LNCAP (cell line): ENCODE data around the gene PLBD2.
A peak's percentile ranks its signal among the peaks of the same experiment; 100 is the strongest.

ENCODE experiments used
- CTCF ChIP-seq: fragments of 450-650 bp; IDR thresholded peaks from 2 replicates; pipeline ENCODE4 v1.5.1; 2017; ENCODE audit warnings: mild to moderate bottlenecking

Gene PLBD2

GRCh38 chr12:113422030-113422885 is 63.9 kb downstream of the PLBD2 start, which contains the start of gene SDSL:
Gene SDSL (plus strand): TSS chr12:113422380. CDS start chr12:113427983, 5,603 bp downstream.
- no peak for TF ChIP-seq CTCF

DNA sequence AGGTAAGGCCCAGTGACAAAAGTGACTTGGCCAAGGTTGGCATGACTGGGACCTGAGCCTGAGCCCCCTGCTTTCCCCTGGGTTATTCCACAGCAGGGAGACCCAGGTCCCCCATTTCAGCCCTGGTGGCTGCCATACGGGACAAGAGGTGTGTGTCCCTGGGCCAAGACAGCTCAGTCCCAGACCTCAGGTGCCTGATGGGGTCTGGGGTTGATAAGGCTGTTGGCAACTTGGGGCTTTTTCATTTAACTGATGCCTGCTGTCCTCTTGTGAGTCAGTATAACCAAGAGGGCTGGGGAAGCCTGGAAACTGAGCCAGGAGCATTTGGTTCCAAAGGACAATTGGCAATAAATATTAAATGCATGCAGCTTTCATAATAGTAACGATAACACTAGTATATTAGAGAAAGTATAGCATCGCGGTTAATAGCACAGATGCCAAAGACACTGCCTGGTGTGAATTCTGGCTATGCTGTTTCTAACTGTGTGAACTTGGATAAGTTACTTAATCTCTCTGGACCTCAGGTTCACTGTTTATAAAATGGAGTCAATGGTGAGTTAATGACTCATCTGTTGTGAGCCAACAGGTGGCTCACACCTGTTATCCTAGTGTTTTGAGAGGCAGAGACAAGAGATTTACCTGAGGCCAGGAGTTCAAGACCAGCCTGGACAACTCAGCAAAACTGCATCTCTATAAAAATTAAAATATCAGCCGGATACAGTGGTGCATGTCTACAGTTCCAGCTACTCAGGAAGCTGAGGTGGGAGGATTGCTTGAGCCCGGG is 64.7 kb downstream of the PLBD2 start:
- no peak for TF ChIP-seq CTCF

DNA sequence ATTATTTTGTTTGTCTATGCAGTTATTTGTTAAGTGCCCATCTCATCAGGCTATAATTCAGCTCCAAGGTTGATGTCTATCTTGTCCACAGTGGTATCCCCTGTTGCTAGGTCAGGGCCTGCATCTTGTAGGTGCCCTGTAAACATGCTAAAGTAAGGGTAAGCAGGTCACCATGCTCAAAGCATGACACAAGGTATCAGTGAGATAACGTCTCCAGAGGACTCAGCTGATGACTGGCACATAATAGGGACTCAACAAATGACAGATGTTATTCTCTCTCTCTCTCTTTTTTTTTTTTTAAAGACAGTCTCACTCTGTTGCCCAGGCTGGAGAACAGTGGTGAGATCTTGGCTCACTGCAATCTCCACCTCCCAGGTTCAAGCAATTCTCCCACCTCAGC is 66.1 kb downstream of the PLBD2 start:
- TF ChIP-seq CTCF = no peak

GRCh38 chr12:113424915-113425823 is 66.8 kb downstream of the PLBD2 start:
- TF ChIP-seq CTCF = peak; percentile 95

- no peak for TF ChIP-seq CTCF
Measured at GRCh38 chr12:113425960-113426453, 67.6 kb downstream of the PLBD2 start.

GRCh38 chr12:113427882-113428281 is 69.5 kb downstream of the PLBD2 start:
- TF ChIP-seq CTCF = no peak

- no peak for TF ChIP-seq CTCF
Measured at GRCh38 chr12:113428482-113428881, 70.1 kb downstream of the PLBD2 start.
